SK-N-SH (cell line): ENCODE data around the gene LAMTOR1. TPM values are rescaled to one million over a fixed set of nuclear protein-coding genes. Genes with fewer than 3 reads are reported as not detected.

ENCODE experiments used
- CTCF ChIA-PET: fragments of 300-600, 350-600 bp; formaldehyde crosslinking; extraction: SDS; loops from one replicate; lab custom pipeline; 2021; lab: Yijun Ruan, JAX
- POLR2A ChIA-PET: fragments of 350-600 bp; sonication (Branson Sonifier 250); formaldehyde crosslinking; extraction: SDS; loops from one replicate; lab custom pipeline; 2020; ENCODE audit warnings: antibody characterized with exemption, inconsistent platforms; lab: Yijun Ruan, JAX
- DNase-seq: peaks from one replicate; pipeline ENCODE4 v3.0.0; 2012
- H2AFZ ChIP-seq: fragments of 200-600 bp; sonication (generic); 2 replicates; pipeline ENCODE4 v1.8.1; 2016; ENCODE audit warnings: antibody characterized with exemption, mild to moderate bottlenecking, low read depth
- H3F3A ChIP-seq: fragments of 200-600 bp; sonication (generic); replicated peaks from 2 replicates; pipeline ENCODE3; 2016; ENCODE audit warnings: antibody characterized with exemption, mild to moderate bottlenecking; ENCODE audit not compliant: insufficient read depth
- H3K27ac ChIP-seq, 2 experiments: fragments of 200-500 bp in 1 of 2; fragments of 200-600 bp in 1 of 2; sonication (Bioruptor generic) in 1 of 2; sonication (generic), shearing (Covaris generic) in 1 of 2; 2 replicates each; pipeline versions ENCODE4 v1.5.1 to v1.6.1; 2014 to 2016; ENCODE audit warnings: low read depth in 2 of 2, inconsistent platforms in 1 of 2, low read length in 1 of 2, mild to moderate bottlenecking in 1 of 2, mixed read lengths in 1 of 2
- H3K27me3 ChIP-seq: fragments of 200-600 bp; sonication (generic), shearing (Covaris generic); 2 replicates; pipeline ENCODE4 v1.6.1; 2016; ENCODE audit warnings: mixed run types; ENCODE audit not compliant: insufficient read depth
- H3K36me3 ChIP-seq, 2 experiments: fragments of 200-500 bp in 1 of 2; fragments of 200-600 bp in 1 of 2; sonication (Bioruptor generic) in 1 of 2; sonication (generic) in 1 of 2; replicated peaks in 1 of 2; 2 replicates each; pipeline versions ENCODE3 to v1.5.1; 2014 to 2016; ENCODE audit warnings: low read length in 1 of 2, mild to moderate bottlenecking in 1 of 2; ENCODE audit not compliant: insufficient read depth in 2 of 2, control insufficient read depth in 1 of 2
- H3K4me1 ChIP-seq, 2 experiments: fragments of 200-500 bp in 1 of 2; fragments of 200-600 bp in 1 of 2; sonication (Bioruptor generic) in 1 of 2; sonication (generic), shearing (Covaris generic) in 1 of 2; 2 replicates each; pipeline versions ENCODE4 v1.5.1 to v1.6.1; 2014 to 2016; ENCODE audit warnings: low read depth in 1 of 2, low read length in 1 of 2, mixed run types in 1 of 2; ENCODE audit not compliant: insufficient read depth in 2 of 2, control insufficient read depth in 1 of 2
- H3K4me2 ChIP-seq: fragments of 200-600 bp; sonication (generic), shearing (Covaris generic); 2 replicates; pipeline ENCODE4 v1.6.1; 2017; ENCODE audit warnings: mixed run types
- H3K4me3 ChIP-seq, 2 experiments: fragments of 200-500 bp in 1 of 2; fragments of 200-600 bp in 1 of 2; sonication (Bioruptor generic) in 1 of 2; sonication (generic), shearing (Covaris generic) in 1 of 2; 2 replicates each; pipeline versions ENCODE4 v1.5.1 to v1.8.1; 2014 to 2016; ENCODE audit warnings: low read depth in 2 of 2, inconsistent platforms in 1 of 2, low read length in 1 of 2, mild to moderate bottlenecking in 1 of 2, mixed read lengths in 1 of 2, moderate library complexity in 1 of 2
- H3K79me2 ChIP-seq: fragments of 200-600 bp; sonication (generic); 2 replicates; pipeline ENCODE4 v1.8.1; 2017; ENCODE audit warnings: mild to moderate bottlenecking; ENCODE audit not compliant: insufficient read depth
- H3K9ac ChIP-seq: fragments of 200-600 bp; sonication (generic); 2 replicates; pipeline ENCODE4 v1.6.1; 2017; ENCODE audit warnings: mixed run types
- H3K9me2 ChIP-seq: fragments of 200-600 bp; sonication (generic); 2 replicates; pipeline ENCODE4 v1.6.1; 2017; ENCODE audit warnings: mixed run types
- H3K9me3 ChIP-seq: fragments of 200-600 bp; sonication (generic); 2 replicates; pipeline ENCODE4 v1.6.1; 2017; ENCODE audit warnings: mixed run types, mild to moderate bottlenecking, moderate library complexity
- H4K20me1 ChIP-seq: fragments of 200-600 bp; sonication (generic); 2 replicates; pipeline ENCODE4 v1.6.1; 2017; ENCODE audit warnings: mild to moderate bottlenecking, mixed run types; ENCODE audit not compliant: insufficient read depth
- CTCF ChIP-seq: fragments of 200-600 bp; sonication (generic); IDR thresholded peaks from 2 replicates; pipeline ENCODE4 v1.6.1; 2017; ENCODE audit warnings: antibody characterized with exemption, mild to moderate bottlenecking, moderate library complexity
- ELF1 ChIP-seq: IDR thresholded peaks from 2 replicates; pipeline ENCODE4 v1.4.0; 2012
- EP300 ChIP-seq, 2 experiments: IDR thresholded peaks; 2 replicates each; pipeline versions ENCODE4 v1.4.0 to v1.6.1; 2012; ENCODE audit warnings: borderline replicate concordance in 1 of 2, low read depth in 1 of 2, low read length in 1 of 2
- GATA2 ChIP-seq: sonication (generic); formaldehyde crosslinking; IDR thresholded peaks from 2 replicates; pipeline ENCODE4 v1.5.0; 2020; ENCODE audit warnings: mild to moderate bottlenecking, missing genetic modification reagents
- JUND ChIP-seq: IDR thresholded peaks from 2 replicates; pipeline ENCODE4 v1.4.0; 2012
- MEF2A ChIP-seq: IDR thresholded peaks from 2 replicates; pipeline ENCODE4 v1.4.0; 2012; ENCODE audit warnings: low read depth, borderline replicate concordance
- POLR2AphosphoS5 ChIP-seq: IDR thresholded peaks from 2 replicates; pipeline ENCODE4 v1.6.1; 2012; ENCODE audit warnings: low read depth, low read length
- RCOR1 ChIP-seq: fragments of 150-350 bp; IDR thresholded peaks from 2 replicates; pipeline ENCODE4 v1.6.1; 2017; ENCODE audit warnings: antibody characterized with exemption, low read length
- SMC3 ChIP-seq: IDR thresholded peaks from 2 replicates; pipeline ENCODE4 v1.6.1; 2012; ENCODE audit warnings: low read depth, low read length, improper control_type of control experiment
- TEAD4 ChIP-seq: IDR thresholded peaks from 2 replicates; pipeline ENCODE4 v1.4.0; 2012; ENCODE audit warnings: mild to moderate bottlenecking, borderline replicate concordance; ENCODE audit not compliant: insufficient read depth
- WGBS: methylation state at CpG from one replicate; pipeline ENCODE4 v1.1.6; 2017; ENCODE audit warnings: low lambda C conversion rate; 5-methylcytosine and 5-hydroxymethylcytosine counted together
- polyA plus RNA-seq, 3 experiments: library from polyadenylated mRNA; depleted of rRNA; stranded (reverse); fragments of >200 nt; gene quantifications; 2 replicates each; pipeline ENCODE4 v1.2.3, GENCODE V29; 2012
- TF ChIP-seq, protein P1 (sequence below): IDR thresholded peaks from 2 replicates; pipeline ENCODE4 v1.4.0; 2012; ENCODE audit warnings: low read depth, borderline replicate concordance
- TF ChIP-seq, protein P2 (sequence below): fragments of 150-350 bp; IDR thresholded peaks from 2 replicates; pipeline ENCODE4 v1.6.1; 2016; ENCODE audit warnings: mild to moderate bottlenecking, low read depth, low read length

Gene LAMTOR1
- polyA plus RNA-seq, 1 of the 3 experiments (the other 2 are of a cell fraction), result 128 TPM

- 1% methylated on average over 10 of the region's 10 CpGs for WGBS
Observed at GRCh38 chr11:72111300-72112142, 8.4 kb upstream of the LAMTOR1 start.

DNA sequence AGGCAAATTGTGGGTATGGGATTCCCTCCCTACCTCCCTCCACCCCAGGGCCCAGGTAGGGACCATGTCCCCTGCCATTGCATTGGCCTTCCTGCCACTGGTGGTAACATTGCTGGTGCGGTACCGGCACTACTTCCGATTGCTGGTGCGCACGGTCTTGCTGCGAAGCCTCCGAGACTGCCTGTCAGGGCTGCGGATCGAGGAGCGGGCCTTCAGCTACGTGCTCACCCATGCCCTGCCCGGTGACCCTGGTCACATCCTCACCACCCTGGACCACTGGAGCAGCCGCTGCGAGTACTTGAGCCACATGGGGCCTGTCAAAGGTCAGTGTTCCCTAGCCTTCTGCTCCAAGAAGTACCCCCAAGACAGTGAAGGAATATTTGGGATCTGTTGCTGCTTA is 2.8 kb upstream of the LAMTOR1 start, which contains the start of gene TOMT:
TSS of gene TOMT (plus strand) at position 37 of the 400 bp plus-strand sequence. CDS start at position 65, 28 bp downstream.
- ChIA-PET POLR2A (no interaction called here), CTCF (interaction anchor here (2.1 kb wide), 1 partner anchor 15 kb away, joined by 6 read pairs; no protein-coding TSS in a partner anchor)
- Histone ChIP-seq H3K4me2 (no peak within 1 kb of the TSS), H4K20me1 (no peaks in the 10 kb centered on the region), H3K27me3 (no peaks in the 10 kb centered on the region), H3K9ac (no peak within 1 kb of the TSS), H3K36me3 (peaks cover 5 to 9% of the 10 kb centered on the region in 2 experiments), H2AFZ (no peak within 1 kb of the TSS), H3K27ac (no peak within 1 kb of the TSS), H3K9me3 (no peaks in the 10 kb centered on the region), H3K4me3 (no peak within 1 kb of the TSS), H3K4me1 (peaks cover 4 to 24% of the 10 kb centered on the region in 2 experiments; a peak in 2 of 4 replicates), H3K9me2 (no peaks in the 10 kb centered on the region), H3F3A (peaks cover 9% of the 10 kb centered on the region), H3K79me2 (peaks cover 22% of the 10 kb centered on the region)
- WGBS, result 100% methylated on average over 8 of the region's 14 CpGs
- TF ChIP-seq RCOR1 (no peak), JUND (no peak), GATA2 (CRISPR knock-in tag) (no peak), SMC3 (no peak), TEAD4 (no peak), ELF1 (no peak), EP300 (IDR thresholded peaks at IDR 0.05; ENCODE audit: borderline replicate concordance in 1 of 2, low read depth in 1 of 2, low read length in 1 of 2) (no peak), POLR2AphosphoS5 (no peak)
- DNase-seq, result no peak

More at GRCh38 chr11:72111300-72112142, 8.4 kb upstream of the LAMTOR1 start:
- Histone ChIP-seq H3K9ac (peak overlapping the region; percentile 93), H3K4me3 (peak overlapping the region; percentile 71 to 77), H3K4me1 (peaks cover 6 to 16% of the 10 kb centered on the region in 2 experiments; a peak in 3 of 4 replicates), H3K9me2 (no peaks in the 10 kb centered on the region), H4K20me1 (no peaks in the 10 kb centered on the region), H3K27ac (peak overlapping the region; percentile 96), H3K79me2 (no peaks in the 10 kb centered on the region), H3K4me2 (peak overlapping the region; percentile 79), H3K27me3 (no peaks in the 10 kb centered on the region), H2AFZ (peak overlapping the region; percentile 58), H3F3A (peaks cover 3% of the 10 kb centered on the region), H3K36me3 (peaks cover 2 to 5% of the 10 kb centered on the region in 2 experiments), H3K9me3 (no peaks in the 10 kb centered on the region)
- CTCF ChIA-PET, result interaction anchor here (0.8 to 4.5 kb wide), 7 partner anchors 16 to 322 kb away, joined by 3 to 21 read pairs (median 4); no protein-coding TSS in a partner anchor
- TF ChIP-seq SMC3 (0 out of 2 replicates have a peak, but pooled peaks have one; percentile 5), MEF2A (no peak), JUND (no peak), CTCF (no peak)
- TF ChIP-seq, protein P1, sequence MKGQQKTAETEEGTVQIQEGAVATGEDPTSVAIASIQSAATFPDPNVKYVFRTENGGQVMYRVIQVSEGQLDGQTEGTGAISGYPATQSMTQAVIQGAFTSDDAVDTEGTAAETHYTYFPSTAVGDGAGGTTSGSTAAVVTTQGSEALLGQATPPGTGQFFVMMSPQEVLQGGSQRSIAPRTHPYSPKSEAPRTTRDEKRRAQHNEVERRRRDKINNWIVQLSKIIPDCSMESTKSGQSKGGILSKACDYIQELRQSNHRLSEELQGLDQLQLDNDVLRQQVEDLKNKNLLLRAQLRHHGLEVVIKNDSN, result no peak
- TF ChIP-seq, protein P2, sequence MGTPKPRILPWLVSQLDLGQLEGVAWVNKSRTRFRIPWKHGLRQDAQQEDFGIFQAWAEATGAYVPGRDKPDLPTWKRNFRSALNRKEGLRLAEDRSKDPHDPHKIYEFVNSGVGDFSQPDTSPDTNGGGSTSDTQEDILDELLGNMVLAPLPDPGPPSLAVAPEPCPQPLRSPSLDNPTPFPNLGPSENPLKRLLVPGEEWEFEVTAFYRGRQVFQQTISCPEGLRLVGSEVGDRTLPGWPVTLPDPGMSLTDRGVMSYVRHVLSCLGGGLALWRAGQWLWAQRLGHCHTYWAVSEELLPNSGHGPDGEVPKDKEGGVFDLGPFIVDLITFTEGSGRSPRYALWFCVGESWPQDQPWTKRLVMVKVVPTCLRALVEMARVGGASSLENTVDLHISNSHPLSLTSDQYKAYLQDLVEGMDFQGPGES, result no peak
- DNase-seq, result no peak
- POLR2A ChIA-PET, result interaction anchor here (0.6 to 2.2 kb wide), 9 partner anchors 9 to 303 kb away, joined by 3 to 11 read pairs (median 5); partner anchors contain the start of genes LAMTOR1, RNF121 and XNDC1N
